WTC11 (cell line): Measurements from ENCODE around the gene NLRP6. TPM values are rescaled to one million over a fixed set of nuclear protein-coding genes. Genes with fewer than 3 reads are reported as not detected.

ENCODE experiments used
- ATAC-seq: fragments of 200-7000 bp; cut with Tn5 transposase; 2 replicates; pipeline ENCODE4 v1.10.0; 2021; ENCODE audit warnings: mild to moderate bottlenecking, moderate library complexity
- CTCF ChIA-PET: fragments of 300-600 bp; sonication (Branson Sonifier 250); formaldehyde crosslinking; loops from one replicate; lab custom pipeline; 2021; ENCODE audit warnings: antibody characterized with exemption; lab: Charles Lee
- POLR2A ChIA-PET: fragments of 350-600 bp; sonication (Branson Sonifier 250); formaldehyde crosslinking; loops from one replicate; lab custom pipeline; 2021; ENCODE audit warnings: antibody characterized with exemption; lab: Charles Lee
- DNase-seq: peaks from one replicate; pipeline ENCODE4 v3.0.0; 2021; ENCODE audit warnings: low spot score
- H3K27ac Mint-ChIP-seq: 2 replicates; pipeline ENCODE4 v1.8.0; 2021; ENCODE audit warnings: mixed read lengths
- H3K27me3 Mint-ChIP-seq: 2 replicates; pipeline ENCODE4 v1.8.0; 2021; ENCODE audit warnings: low read depth, mild to moderate bottlenecking, moderate library complexity, mixed read lengths
- H3K36me3 Mint-ChIP-seq: 2 replicates; pipeline ENCODE4 v1.8.0; 2021; ENCODE audit warnings: mixed read lengths
- H3K4me1 Mint-ChIP-seq: 2 replicates; pipeline ENCODE4 v1.8.0; 2022; ENCODE audit warnings: mixed read lengths
- H3K4me3 Mint-ChIP-seq: 2 replicates; pipeline ENCODE4 v1.8.0; 2021; ENCODE audit warnings: mild to moderate bottlenecking, moderate library complexity, mixed read lengths
- H3K9me3 Mint-ChIP-seq: 2 replicates; pipeline ENCODE4 v1.8.0; 2021; ENCODE audit warnings: mixed read lengths
- CBFB ChIP-seq: sonication (generic); formaldehyde crosslinking; IDR thresholded peaks from 2 replicates; pipeline ENCODE4 v1.8.1; 2022; ENCODE audit warnings: mild to moderate bottlenecking, low read depth, missing genetic modification reagents
- FOXK1 ChIP-seq: sonication (generic); formaldehyde crosslinking; IDR thresholded peaks from 2 replicates; pipeline ENCODE4 v1.8.0; 2022; ENCODE audit warnings: mild to moderate bottlenecking, moderate library complexity, missing genetic modification reagents
- FOXP1 ChIP-seq: sonication (generic); formaldehyde crosslinking; IDR thresholded peaks from 2 replicates; pipeline ENCODE4 v1.8.0; 2022; ENCODE audit warnings: missing genetic modification reagents, mild to moderate bottlenecking, moderate library complexity, borderline replicate concordance
- GTF2I ChIP-seq: fragments of 250-450 bp; sonication (Bioruptor Pico); conservative IDR thresholded peaks from 2 replicates; pipeline ENCODE4 v1.4.0; 2021; ENCODE audit warnings: mild to moderate bottlenecking
- NFYB ChIP-seq: sonication (generic); formaldehyde crosslinking; conservative IDR thresholded peaks from 2 replicates; pipeline ENCODE4 v1.8.0; 2022; ENCODE audit warnings: low read depth, missing genetic modification reagents
- NR1H2 ChIP-seq: sonication (generic); formaldehyde crosslinking; IDR thresholded peaks from 2 replicates; pipeline ENCODE4 v1.9.0; 2021; ENCODE audit warnings: mild to moderate bottlenecking, moderate library complexity, missing genetic modification reagents
- TEAD1 ChIP-seq: sonication (generic); formaldehyde crosslinking; IDR thresholded peaks from 2 replicates; pipeline ENCODE4 v1.8.0; 2022; ENCODE audit warnings: mild to moderate bottlenecking, missing genetic modification reagents
- TEAD4 ChIP-seq: sonication (generic); formaldehyde crosslinking; IDR thresholded peaks from 2 replicates; pipeline ENCODE4 v1.8.0; 2022; ENCODE audit warnings: mild to moderate bottlenecking, missing genetic modification reagents
- ZNF317 ChIP-seq: sonication (generic); formaldehyde crosslinking; IDR thresholded peaks from 2 replicates; pipeline ENCODE4 v1.8.1; 2023; ENCODE audit warnings: low read depth, mild to moderate bottlenecking, moderate library complexity, missing genetic modification reagents, borderline replicate concordance
- total RNA-seq: library from RNA; stranded (reverse); gene quantifications from 3 replicates; pipeline ENCODE4 v1.2.3, GENCODE V29; 2021
- TF ChIP-seq, protein P1 (sequence below): sonication (generic); formaldehyde crosslinking; IDR thresholded peaks from 2 replicates; pipeline ENCODE4 v1.8.0; 2023; ENCODE audit warnings: missing genetic modification reagents, mild to moderate bottlenecking, borderline replicate concordance
- TF ChIP-seq, protein P2 (sequence below): fragments of 250-450 bp; sonication (Bioruptor Pico); conservative IDR thresholded peaks from 2 replicates; pipeline ENCODE4 v1.9.0; 2021; ENCODE audit warnings: mild to moderate bottlenecking
- TF ChIP-seq, protein P3 (sequence below): fragments of 250-450 bp; sonication (Bioruptor Pico); IDR thresholded peaks from 2 replicates; pipeline ENCODE4 v1.9.0; 2021; ENCODE audit warnings: mild to moderate bottlenecking
- TF ChIP-seq, protein P4 (sequence below): sonication (generic); formaldehyde crosslinking; IDR thresholded peaks from 2 replicates; pipeline ENCODE4 v1.8.1; 2023; ENCODE audit warnings: mild to moderate bottlenecking, moderate library complexity, missing genetic modification reagents
- TF ChIP-seq, protein P5 (sequence below): sonication (generic); formaldehyde crosslinking; IDR thresholded peaks from 2 replicates; pipeline ENCODE4 v1.8.0; 2022; ENCODE audit warnings: mild to moderate bottlenecking, missing genetic modification reagents
- TF ChIP-seq, protein P6 (sequence below): sonication (generic); formaldehyde crosslinking; IDR thresholded peaks from 2 replicates; pipeline ENCODE4 v1.8.0; 2022; ENCODE audit warnings: missing genetic modification reagents
- TF ChIP-seq, protein P7 (sequence below): sonication (generic); formaldehyde crosslinking; IDR thresholded peaks from 2 replicates; pipeline ENCODE4 v1.8.0; 2022; ENCODE audit warnings: mild to moderate bottlenecking, missing genetic modification reagents

The NLRP6 gene
- total RNA-seq, 1 experiment from 2014 or later: 0.09 TPM

DNA sequence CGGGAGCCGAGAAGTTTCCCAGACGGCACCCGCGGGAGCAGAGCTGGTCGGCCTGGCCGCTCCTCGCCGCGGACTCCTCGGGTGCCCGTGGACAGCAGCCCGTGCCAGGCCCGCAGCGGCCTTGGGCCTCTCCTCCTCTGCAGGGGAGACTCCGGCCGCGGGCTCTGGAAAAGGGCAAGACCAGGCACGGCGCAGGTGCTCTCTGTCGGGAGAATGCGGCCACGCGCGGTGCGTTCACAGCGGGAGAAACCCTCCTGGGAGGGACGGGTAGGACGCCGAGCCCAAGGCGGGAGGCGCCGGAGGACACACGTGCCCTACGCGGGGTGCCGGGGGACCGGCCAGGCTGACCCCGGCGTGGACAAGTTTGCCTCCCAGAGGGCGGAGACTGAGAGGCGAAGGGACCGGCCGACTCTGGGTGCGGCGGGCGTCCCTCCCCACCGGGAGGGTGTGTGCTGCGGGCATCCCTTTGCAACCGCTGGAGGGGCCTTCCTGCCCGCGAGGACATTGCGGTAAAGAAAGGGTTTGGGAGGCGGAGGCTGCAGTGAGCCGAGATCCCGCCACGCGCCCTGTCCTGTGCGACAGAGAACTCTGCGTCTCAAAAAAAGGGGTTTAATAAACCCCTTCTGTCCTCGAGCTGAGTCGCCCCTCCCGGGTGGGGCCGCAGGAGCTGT, 38.0 kb downstream of the NLRP6 start:
- ChIA-PET CTCF (interaction anchor here (1.2 to 3.6 kb wide), 8 partner anchors 9 to 91 kb away, joined by 3 to 34 read pairs (median 6); partner anchors contain the start of gene IFITM2), POLR2A (interaction anchor here (0.6 to 1.8 kb wide), 4 partner anchors 35 to 396 kb away, joined by 3 to 9 read pairs (median 3); no protein-coding TSS in a partner anchor)
- ATAC-seq: no peak
- H3K9me3 Mint-ChIP-seq: no peaks in the 10 kb centered on the region
- H3K27ac Mint-ChIP-seq: peak overlapping the region; percentile 96
- TF ChIP-seq, protein P1, sequence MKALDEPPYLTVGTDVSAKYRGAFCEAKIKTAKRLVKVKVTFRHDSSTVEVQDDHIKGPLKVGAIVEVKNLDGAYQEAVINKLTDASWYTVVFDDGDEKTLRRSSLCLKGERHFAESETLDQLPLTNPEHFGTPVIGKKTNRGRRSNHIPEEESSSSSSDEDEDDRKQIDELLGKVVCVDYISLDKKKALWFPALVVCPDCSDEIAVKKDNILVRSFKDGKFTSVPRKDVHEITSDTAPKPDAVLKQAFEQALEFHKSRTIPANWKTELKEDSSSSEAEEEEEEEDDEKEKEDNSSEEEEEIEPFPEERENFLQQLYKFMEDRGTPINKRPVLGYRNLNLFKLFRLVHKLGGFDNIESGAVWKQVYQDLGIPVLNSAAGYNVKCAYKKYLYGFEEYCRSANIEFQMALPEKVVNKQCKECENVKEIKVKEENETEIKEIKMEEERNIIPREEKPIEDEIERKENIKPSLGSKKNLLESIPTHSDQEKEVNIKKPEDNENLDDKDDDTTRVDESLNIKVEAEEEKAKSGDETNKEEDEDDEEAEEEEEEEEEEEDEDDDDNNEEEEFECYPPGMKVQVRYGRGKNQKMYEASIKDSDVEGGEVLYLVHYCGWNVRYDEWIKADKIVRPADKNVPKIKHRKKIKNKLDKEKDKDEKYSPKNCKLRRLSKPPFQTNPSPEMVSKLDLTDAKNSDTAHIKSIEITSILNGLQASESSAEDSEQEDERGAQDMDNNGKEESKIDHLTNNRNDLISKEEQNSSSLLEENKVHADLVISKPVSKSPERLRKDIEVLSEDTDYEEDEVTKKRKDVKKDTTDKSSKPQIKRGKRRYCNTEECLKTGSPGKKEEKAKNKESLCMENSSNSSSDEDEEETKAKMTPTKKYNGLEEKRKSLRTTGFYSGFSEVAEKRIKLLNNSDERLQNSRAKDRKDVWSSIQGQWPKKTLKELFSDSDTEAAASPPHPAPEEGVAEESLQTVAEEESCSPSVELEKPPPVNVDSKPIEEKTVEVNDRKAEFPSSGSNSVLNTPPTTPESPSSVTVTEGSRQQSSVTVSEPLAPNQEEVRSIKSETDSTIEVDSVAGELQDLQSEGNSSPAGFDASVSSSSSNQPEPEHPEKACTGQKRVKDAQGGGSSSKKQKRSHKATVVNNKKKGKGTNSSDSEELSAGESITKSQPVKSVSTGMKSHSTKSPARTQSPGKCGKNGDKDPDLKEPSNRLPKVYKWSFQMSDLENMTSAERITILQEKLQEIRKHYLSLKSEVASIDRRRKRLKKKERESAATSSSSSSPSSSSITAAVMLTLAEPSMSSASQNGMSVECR: peak; percentile 77
- TF ChIP-seq, protein P2, sequence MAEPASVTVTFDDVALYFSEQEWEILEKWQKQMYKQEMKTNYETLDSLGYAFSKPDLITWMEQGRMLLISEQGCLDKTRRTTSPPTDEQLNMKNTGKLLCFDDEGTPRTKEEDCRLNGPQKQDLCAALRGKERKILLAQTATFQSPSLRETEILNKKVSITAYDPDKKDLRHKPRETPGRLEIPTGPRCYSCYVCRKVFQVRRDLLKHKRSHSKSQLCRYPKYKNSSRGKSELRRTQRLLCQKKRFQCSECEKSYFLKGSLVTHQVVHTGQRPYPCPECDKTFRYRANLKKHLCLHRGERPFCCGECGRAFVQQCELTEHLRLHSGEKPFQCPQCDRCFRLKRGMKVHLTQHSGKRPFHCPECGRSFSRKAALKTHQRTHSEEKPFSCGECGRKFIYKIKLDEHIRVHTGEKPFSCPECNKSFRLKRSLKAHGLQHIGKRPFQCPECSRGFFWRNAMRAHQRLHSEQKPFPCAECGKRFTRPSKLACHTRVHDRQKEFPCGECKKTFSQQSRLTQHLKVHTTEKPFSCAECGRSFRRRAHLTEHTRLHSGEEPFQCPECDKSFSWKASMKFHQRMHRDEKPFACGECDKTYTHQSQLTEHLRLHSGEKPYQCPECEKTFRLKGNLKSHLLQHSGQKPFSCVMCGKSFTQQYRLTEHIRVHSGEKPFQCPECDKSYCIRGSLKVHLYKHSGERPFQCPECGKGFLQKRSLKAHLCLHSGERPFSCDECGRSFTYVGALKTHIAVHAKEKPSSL: no peak
- TF ChIP-seq, protein P3, sequence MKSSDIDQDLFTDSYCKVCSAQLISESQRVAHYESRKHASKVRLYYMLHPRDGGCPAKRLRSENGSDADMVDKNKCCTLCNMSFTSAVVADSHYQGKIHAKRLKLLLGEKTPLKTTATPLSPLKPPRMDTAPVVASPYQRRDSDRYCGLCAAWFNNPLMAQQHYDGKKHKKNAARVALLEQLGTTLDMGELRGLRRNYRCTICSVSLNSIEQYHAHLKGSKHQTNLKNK (CRISPR knock-in tag): 0 out of 2 replicates have a peak, but pooled peaks have one; percentile 4
- TF ChIP-seq FOXK1 (CRISPR knock-in tag) (0 out of 2 replicates have a peak, but pooled peaks have one; percentile 18), CBFB (CRISPR knock-in tag) (0 out of 2 replicates have a peak, but pooled peaks have one; percentile 4), GTF2I (CRISPR knock-in tag) (no peak), TEAD4 (0 out of 2 replicates have a peak, but pooled peaks have one; percentile 17), ZNF317 (CRISPR knock-in tag) (no peak), NFYB (CRISPR knock-in tag) (0 out of 2 replicates have a peak, but pooled peaks have one; percentile 24), FOXP1 (peak; percentile 52; the same call in 1 of the 2 replicates), TEAD1 (0 out of 2 replicates have a peak, but pooled peaks have one; percentile 32), NR1H2 (CRISPR knock-in tag) (no peak)
- TF ChIP-seq, protein P4, sequence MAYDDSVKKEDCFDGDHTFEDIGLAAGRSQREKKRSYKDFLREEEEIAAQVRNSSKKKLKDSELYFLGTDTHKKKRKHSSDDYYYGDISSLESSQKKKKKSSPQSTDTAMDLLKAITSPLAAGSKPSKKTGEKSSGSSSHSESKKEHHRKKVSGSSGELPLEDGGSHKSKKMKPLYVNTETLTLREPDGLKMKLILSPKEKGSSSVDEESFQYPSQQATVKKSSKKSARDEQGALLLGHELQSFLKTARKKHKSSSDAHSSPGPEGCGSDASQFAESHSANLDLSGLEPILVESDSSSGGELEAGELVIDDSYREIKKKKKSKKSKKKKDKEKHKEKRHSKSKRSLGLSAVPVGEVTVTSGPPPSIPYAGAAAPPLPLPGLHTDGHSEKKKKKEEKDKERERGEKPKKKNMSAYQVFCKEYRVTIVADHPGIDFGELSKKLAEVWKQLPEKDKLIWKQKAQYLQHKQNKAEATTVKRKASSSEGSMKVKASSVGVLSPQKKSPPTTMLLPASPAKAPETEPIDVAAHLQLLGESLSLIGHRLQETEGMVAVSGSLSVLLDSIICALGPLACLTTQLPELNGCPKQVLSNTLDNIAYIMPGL (CRISPR knock-in tag): 0 out of 2 replicates have a peak, but pooled peaks have one; percentile 17
- TF ChIP-seq, protein P5, sequence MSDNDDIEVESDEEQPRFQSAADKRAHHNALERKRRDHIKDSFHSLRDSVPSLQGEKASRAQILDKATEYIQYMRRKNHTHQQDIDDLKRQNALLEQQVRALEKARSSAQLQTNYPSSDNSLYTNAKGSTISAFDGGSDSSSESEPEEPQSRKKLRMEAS: 0 out of 2 replicates have a peak, but pooled peaks have one; percentile 70
- TF ChIP-seq, protein P6, sequence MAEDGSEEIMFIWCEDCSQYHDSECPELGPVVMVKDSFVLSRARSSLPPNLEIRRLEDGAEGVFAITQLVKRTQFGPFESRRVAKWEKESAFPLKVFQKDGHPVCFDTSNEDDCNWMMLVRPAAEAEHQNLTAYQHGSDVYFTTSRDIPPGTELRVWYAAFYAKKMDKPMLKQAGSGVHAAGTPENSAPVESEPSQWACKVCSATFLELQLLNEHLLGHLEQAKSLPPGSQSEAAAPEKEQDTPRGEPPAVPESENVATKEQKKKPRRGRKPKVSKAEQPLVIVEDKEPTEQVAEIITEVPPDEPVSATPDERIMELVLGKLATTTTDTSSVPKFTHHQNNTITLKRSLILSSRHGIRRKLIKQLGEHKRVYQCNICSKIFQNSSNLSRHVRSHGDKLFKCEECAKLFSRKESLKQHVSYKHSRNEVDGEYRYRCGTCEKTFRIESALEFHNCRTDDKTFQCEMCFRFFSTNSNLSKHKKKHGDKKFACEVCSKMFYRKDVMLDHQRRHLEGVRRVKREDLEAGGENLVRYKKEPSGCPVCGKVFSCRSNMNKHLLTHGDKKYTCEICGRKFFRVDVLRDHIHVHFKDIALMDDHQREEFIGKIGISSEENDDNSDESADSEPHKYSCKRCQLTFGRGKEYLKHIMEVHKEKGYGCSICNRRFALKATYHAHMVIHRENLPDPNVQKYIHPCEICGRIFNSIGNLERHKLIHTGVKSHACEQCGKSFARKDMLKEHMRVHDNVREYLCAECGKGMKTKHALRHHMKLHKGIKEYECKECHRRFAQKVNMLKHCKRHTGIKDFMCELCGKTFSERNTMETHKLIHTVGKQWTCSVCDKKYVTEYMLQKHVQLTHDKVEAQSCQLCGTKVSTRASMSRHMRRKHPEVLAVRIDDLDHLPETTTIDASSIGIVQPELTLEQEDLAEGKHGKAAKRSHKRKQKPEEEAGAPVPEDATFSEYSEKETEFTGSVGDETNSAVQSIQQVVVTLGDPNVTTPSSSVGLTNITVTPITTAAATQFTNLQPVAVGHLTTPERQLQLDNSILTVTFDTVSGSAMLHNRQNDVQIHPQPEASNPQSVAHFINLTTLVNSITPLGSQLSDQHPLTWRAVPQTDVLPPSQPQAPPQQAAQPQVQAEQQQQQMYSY (CRISPR knock-in tag): 0 out of 2 replicates have a peak, but pooled peaks have one; percentile 19
- TF ChIP-seq, protein P7, sequence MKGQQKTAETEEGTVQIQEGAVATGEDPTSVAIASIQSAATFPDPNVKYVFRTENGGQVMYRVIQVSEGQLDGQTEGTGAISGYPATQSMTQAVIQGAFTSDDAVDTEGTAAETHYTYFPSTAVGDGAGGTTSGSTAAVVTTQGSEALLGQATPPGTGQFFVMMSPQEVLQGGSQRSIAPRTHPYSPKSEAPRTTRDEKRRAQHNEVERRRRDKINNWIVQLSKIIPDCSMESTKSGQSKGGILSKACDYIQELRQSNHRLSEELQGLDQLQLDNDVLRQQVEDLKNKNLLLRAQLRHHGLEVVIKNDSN (CRISPR knock-in tag): peak; percentile 45
- peak; percentile 29 for DNase-seq
- peaks cover 11% of the 10 kb centered on the region for H3K36me3 Mint-ChIP-seq
- H3K27me3 Mint-ChIP-seq: no peaks in the 10 kb centered on the region
- peak overlapping the region; percentile 75 for H3K4me3 Mint-ChIP-seq
- H3K4me1 Mint-ChIP-seq: peaks cover 43% of the 10 kb centered on the region
